Liver (tissue), 3 donors: ENCODE results near the gene TFAP2D.

Experiments
- FOXA1 ChIP-seq: IDR thresholded peaks from 2 replicates; pipeline ENCODE4 v1.6.1; 2016; ENCODE audit warnings: antibody characterized with exemption
- FOXA2 ChIP-seq: IDR thresholded peaks from 2 replicates; pipeline ENCODE4 v1.6.1; 2016; ENCODE audit warnings: antibody characterized with exemption
- GABPA ChIP-seq, 2 donors: IDR thresholded peaks in 1 of 2; conservative IDR thresholded peaks in 1 of 2; 2 replicates each; pipeline ENCODE4 v1.6.1; 2016; ENCODE audit warnings: antibody characterized with exemption in 2 of 2, mild to moderate bottlenecking in 1 of 2, moderate library complexity in 1 of 2
- JUND ChIP-seq, 2 donors: IDR thresholded peaks; 2 replicates each; pipeline ENCODE4 v1.6.1; 2016; ENCODE audit warnings: antibody characterized with exemption in 2 of 2
- RAD21 ChIP-seq, 2 donors: IDR thresholded peaks; 2 replicates each; pipeline ENCODE4 v1.6.1; 2016; ENCODE audit warnings: antibody characterized with exemption in 2 of 2, mild to moderate bottlenecking in 2 of 2
- TAF1 ChIP-seq: conservative IDR thresholded peaks from 2 replicates; pipeline ENCODE4 v1.6.1; 2016; ENCODE audit warnings: antibody characterized with exemption, mild to moderate bottlenecking
- YY1 ChIP-seq: IDR thresholded peaks from 2 replicates; pipeline ENCODE4 v1.6.1; 2016; ENCODE audit warnings: antibody characterized with exemption, mild to moderate bottlenecking
- TF ChIP-seq, protein P1 (sequence below): fragments of 150-350 bp; IDR thresholded peaks from 2 replicates; pipeline ENCODE4 v1.5.1; 2017; ENCODE audit warnings: improper control_type of control experiment, low read depth, low read length; ENCODE audit not compliant: missing input control
- TF ChIP-seq, protein P2 (sequence below): IDR thresholded peaks from 2 replicates; pipeline ENCODE4 v1.6.1; 2016; ENCODE audit warnings: antibody characterized with exemption
- TF ChIP-seq, protein P3 (sequence below): IDR thresholded peaks from 2 replicates; pipeline ENCODE4 v1.6.1; 2016; ENCODE audit warnings: antibody characterized with exemption, mild to moderate bottlenecking
- TF ChIP-seq, protein P4 (sequence below): IDR thresholded peaks from 2 replicates; pipeline ENCODE4 v1.6.1; 2016; ENCODE audit warnings: antibody characterized with exemption
- donor health status: healthy.
- donor health status: healthy.

DNA sequence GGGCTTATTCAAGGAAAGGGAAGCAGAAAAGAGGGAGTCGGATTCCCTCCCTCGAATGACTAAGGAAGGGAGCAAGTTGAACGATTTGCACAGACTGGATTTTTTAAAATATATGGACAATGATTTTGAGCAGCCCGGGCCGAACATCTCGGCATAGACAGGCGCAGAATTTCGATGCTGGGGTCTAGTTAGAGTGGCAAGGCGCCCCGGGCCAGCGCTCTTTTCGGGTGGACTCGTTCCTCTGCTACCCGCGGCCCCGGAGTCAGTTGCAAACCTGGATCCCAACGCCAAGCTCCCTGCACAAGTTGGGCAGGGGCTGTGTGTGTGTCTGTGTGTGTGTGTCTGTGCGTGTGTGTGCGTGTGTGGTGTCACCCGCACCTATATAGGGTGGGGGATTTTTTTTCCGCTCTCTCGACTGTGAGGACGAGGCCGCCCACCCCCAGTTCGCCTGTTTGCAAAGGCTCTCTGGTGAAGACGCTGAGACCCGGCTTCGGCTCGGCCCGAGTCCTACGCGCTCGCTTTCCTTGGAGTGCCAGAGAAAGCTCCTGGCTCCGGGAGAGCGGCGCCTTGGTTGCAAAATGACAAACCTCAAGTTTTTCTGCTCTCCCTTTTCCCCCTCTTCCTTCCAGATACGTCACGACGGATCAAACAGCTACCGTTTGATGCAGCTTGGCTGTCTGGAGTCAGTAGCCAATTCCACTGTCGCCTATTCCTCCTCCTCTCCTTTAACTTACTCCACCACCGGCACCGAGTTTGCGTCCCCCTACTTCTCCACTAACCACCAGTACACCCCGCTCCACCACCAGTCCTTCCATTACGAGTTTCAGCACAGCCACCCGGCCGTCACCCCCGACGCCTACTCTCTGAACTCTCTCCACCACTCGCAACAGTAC, 1.4 kb downstream of the TFAP2D start:
- TF ChIP-seq, protein P1, sequence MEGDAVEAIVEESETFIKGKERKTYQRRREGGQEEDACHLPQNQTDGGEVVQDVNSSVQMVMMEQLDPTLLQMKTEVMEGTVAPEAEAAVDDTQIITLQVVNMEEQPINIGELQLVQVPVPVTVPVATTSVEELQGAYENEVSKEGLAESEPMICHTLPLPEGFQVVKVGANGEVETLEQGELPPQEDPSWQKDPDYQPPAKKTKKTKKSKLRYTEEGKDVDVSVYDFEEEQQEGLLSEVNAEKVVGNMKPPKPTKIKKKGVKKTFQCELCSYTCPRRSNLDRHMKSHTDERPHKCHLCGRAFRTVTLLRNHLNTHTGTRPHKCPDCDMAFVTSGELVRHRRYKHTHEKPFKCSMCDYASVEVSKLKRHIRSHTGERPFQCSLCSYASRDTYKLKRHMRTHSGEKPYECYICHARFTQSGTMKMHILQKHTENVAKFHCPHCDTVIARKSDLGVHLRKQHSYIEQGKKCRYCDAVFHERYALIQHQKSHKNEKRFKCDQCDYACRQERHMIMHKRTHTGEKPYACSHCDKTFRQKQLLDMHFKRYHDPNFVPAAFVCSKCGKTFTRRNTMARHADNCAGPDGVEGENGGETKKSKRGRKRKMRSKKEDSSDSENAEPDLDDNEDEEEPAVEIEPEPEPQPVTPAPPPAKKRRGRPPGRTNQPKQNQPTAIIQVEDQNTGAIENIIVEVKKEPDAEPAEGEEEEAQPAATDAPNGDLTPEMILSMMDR, result no peak
- no peak for TF ChIP-seq RAD21 (IDR thresholded peaks at IDR 0.05)
- no peak for TF ChIP-seq TAF1
- no peak for TF ChIP-seq YY1
- TF ChIP-seq GABPA (IDR thresholded peaks at IDR 0.05 in 1 of 2, conservative IDR thresholded peaks at IDR 0.05 in 1 of 2), result no peak
- TF ChIP-seq JUND (IDR thresholded peaks at IDR 0.05), result no peak
- TF ChIP-seq, protein P2, sequence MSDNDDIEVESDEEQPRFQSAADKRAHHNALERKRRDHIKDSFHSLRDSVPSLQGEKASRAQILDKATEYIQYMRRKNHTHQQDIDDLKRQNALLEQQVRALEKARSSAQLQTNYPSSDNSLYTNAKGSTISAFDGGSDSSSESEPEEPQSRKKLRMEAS, result no peak
- no peak for TF ChIP-seq FOXA1
- TF ChIP-seq, protein P3, sequence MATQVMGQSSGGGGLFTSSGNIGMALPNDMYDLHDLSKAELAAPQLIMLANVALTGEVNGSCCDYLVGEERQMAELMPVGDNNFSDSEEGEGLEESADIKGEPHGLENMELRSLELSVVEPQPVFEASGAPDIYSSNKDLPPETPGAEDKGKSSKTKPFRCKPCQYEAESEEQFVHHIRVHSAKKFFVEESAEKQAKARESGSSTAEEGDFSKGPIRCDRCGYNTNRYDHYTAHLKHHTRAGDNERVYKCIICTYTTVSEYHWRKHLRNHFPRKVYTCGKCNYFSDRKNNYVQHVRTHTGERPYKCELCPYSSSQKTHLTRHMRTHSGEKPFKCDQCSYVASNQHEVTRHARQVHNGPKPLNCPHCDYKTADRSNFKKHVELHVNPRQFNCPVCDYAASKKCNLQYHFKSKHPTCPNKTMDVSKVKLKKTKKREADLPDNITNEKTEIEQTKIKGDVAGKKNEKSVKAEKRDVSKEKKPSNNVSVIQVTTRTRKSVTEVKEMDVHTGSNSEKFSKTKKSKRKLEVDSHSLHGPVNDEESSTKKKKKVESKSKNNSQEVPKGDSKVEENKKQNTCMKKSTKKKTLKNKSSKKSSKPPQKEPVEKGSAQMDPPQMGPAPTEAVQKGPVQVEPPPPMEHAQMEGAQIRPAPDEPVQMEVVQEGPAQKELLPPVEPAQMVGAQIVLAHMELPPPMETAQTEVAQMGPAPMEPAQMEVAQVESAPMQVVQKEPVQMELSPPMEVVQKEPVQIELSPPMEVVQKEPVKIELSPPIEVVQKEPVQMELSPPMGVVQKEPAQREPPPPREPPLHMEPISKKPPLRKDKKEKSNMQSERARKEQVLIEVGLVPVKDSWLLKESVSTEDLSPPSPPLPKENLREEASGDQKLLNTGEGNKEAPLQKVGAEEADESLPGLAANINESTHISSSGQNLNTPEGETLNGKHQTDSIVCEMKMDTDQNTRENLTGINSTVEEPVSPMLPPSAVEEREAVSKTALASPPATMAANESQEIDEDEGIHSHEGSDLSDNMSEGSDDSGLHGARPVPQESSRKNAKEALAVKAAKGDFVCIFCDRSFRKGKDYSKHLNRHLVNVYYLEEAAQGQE, result no peak
- TF ChIP-seq FOXA2, result no peak
- TF ChIP-seq, protein P4, sequence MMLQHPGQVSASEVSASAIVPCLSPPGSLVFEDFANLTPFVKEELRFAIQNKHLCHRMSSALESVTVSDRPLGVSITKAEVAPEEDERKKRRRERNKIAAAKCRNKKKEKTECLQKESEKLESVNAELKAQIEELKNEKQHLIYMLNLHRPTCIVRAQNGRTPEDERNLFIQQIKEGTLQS, result no peak
